Measurements from ENCODE around the gene MMS22L. TPM values are rescaled to one million over a fixed set of nuclear protein-coding genes. Genes with fewer than 3 reads are reported as not detected.

Gene MMS22L
- total and polyA plus RNA-seq, 2 experiments from 2014 or later, result 11.7 to 49.5 TPM

DNA sequence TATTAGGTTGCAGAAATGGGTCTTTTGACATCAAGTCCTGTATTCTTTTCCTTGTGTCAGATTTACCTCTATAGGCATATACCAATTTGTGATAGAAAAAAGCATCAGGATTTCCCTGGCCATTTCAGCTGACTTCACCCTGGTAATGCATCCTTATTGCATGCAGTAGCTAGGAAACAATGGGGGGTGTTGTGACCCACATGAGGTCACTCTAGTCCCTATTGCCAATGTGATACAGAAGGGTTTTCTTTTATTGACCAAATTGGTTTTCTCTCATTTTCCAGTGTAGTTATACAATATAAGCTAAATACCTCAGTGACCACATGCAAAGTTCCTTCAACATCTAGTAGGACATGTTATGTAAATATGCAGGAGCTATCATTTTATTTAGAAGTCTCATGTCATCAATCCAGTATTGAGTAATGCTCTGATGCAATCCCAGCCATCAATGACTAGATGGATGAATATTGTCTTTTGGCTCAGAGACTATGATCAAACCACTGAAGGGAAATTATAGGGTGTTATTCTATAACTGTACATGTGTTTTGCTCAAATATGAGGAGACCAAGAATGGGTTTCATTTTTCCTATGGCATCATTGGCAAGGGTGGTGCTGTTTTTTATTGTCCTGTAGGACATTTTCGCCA is 180.7 kb downstream of the MMS22L start:
- Mint-ChIP-seq H3K9me3 (no peaks in the 10 kb centered on the region), H3K27ac (no peak overlapping the region), H3K4me3 (no peak overlapping the region), H3K27me3 (ENCODE audit: insufficient read depth, low read depth, poor library complexity) (peaks cover 2% of the 10 kb centered on the region), H3K36me3 (ENCODE audit: low read depth) (no peaks in the 10 kb centered on the region), H3K4me1 (peaks cover 6% of the 10 kb centered on the region; the same call in 2 of the 3 replicates)
- no peak overlapping the region for H3K4me2 ChIP-seq
- no peaks in the 10 kb centered on the region for H3F3A ChIP-seq (replicated peaks; ENCODE audit: low read depth)
- H2AFZ ChIP-seq, result no peak overlapping the region
- H3K79me2 ChIP-seq (replicated peaks; ENCODE audit: insufficient read depth), result no peaks in the 10 kb centered on the region
- H3K4me3 ChIP-seq, result no peak overlapping the region
- H3K27me3 ChIP-seq (ENCODE audit: insufficient read depth), result no peaks in the 10 kb centered on the region
- H3K36me3 ChIP-seq (ENCODE audit: insufficient read depth), result no peaks in the 10 kb centered on the region
- no peaks in the 10 kb centered on the region for H3K9me2 ChIP-seq (ENCODE audit: insufficient read depth)
- no peak for TF ChIP-seq EZH2phosphoT487 (IDR thresholded peaks at IDR 0.05; ENCODE audit: unreplicated experiment)
- TF ChIP-seq EZH2 (IDR thresholded peaks at IDR 0.05; ENCODE audit: low read depth, unreplicated experiment), result no peak
- no peak for TF ChIP-seq CREB1 (CRISPR knock-in tag; IDR thresholded peaks at IDR 0.05; ENCODE audit: low read depth)
- TF ChIP-seq, protein P1, sequence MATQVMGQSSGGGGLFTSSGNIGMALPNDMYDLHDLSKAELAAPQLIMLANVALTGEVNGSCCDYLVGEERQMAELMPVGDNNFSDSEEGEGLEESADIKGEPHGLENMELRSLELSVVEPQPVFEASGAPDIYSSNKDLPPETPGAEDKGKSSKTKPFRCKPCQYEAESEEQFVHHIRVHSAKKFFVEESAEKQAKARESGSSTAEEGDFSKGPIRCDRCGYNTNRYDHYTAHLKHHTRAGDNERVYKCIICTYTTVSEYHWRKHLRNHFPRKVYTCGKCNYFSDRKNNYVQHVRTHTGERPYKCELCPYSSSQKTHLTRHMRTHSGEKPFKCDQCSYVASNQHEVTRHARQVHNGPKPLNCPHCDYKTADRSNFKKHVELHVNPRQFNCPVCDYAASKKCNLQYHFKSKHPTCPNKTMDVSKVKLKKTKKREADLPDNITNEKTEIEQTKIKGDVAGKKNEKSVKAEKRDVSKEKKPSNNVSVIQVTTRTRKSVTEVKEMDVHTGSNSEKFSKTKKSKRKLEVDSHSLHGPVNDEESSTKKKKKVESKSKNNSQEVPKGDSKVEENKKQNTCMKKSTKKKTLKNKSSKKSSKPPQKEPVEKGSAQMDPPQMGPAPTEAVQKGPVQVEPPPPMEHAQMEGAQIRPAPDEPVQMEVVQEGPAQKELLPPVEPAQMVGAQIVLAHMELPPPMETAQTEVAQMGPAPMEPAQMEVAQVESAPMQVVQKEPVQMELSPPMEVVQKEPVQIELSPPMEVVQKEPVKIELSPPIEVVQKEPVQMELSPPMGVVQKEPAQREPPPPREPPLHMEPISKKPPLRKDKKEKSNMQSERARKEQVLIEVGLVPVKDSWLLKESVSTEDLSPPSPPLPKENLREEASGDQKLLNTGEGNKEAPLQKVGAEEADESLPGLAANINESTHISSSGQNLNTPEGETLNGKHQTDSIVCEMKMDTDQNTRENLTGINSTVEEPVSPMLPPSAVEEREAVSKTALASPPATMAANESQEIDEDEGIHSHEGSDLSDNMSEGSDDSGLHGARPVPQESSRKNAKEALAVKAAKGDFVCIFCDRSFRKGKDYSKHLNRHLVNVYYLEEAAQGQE (IDR thresholded peaks at IDR 0.05; ENCODE audit: unreplicated experiment), result no peak
- TF ChIP-seq, protein P2, sequence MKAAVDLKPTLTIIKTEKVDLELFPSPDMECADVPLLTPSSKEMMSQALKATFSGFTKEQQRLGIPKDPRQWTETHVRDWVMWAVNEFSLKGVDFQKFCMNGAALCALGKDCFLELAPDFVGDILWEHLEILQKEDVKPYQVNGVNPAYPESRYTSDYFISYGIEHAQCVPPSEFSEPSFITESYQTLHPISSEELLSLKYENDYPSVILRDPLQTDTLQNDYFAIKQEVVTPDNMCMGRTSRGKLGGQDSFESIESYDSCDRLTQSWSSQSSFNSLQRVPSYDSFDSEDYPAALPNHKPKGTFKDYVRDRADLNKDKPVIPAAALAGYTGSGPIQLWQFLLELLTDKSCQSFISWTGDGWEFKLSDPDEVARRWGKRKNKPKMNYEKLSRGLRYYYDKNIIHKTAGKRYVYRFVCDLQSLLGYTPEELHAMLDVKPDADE (IDR thresholded peaks at IDR 0.05), result no peak
- no peak for TF ChIP-seq POLR2AphosphoS5 (IDR thresholded peaks at IDR 0.05; ENCODE audit: low read depth)
- TF ChIP-seq, protein P3, sequence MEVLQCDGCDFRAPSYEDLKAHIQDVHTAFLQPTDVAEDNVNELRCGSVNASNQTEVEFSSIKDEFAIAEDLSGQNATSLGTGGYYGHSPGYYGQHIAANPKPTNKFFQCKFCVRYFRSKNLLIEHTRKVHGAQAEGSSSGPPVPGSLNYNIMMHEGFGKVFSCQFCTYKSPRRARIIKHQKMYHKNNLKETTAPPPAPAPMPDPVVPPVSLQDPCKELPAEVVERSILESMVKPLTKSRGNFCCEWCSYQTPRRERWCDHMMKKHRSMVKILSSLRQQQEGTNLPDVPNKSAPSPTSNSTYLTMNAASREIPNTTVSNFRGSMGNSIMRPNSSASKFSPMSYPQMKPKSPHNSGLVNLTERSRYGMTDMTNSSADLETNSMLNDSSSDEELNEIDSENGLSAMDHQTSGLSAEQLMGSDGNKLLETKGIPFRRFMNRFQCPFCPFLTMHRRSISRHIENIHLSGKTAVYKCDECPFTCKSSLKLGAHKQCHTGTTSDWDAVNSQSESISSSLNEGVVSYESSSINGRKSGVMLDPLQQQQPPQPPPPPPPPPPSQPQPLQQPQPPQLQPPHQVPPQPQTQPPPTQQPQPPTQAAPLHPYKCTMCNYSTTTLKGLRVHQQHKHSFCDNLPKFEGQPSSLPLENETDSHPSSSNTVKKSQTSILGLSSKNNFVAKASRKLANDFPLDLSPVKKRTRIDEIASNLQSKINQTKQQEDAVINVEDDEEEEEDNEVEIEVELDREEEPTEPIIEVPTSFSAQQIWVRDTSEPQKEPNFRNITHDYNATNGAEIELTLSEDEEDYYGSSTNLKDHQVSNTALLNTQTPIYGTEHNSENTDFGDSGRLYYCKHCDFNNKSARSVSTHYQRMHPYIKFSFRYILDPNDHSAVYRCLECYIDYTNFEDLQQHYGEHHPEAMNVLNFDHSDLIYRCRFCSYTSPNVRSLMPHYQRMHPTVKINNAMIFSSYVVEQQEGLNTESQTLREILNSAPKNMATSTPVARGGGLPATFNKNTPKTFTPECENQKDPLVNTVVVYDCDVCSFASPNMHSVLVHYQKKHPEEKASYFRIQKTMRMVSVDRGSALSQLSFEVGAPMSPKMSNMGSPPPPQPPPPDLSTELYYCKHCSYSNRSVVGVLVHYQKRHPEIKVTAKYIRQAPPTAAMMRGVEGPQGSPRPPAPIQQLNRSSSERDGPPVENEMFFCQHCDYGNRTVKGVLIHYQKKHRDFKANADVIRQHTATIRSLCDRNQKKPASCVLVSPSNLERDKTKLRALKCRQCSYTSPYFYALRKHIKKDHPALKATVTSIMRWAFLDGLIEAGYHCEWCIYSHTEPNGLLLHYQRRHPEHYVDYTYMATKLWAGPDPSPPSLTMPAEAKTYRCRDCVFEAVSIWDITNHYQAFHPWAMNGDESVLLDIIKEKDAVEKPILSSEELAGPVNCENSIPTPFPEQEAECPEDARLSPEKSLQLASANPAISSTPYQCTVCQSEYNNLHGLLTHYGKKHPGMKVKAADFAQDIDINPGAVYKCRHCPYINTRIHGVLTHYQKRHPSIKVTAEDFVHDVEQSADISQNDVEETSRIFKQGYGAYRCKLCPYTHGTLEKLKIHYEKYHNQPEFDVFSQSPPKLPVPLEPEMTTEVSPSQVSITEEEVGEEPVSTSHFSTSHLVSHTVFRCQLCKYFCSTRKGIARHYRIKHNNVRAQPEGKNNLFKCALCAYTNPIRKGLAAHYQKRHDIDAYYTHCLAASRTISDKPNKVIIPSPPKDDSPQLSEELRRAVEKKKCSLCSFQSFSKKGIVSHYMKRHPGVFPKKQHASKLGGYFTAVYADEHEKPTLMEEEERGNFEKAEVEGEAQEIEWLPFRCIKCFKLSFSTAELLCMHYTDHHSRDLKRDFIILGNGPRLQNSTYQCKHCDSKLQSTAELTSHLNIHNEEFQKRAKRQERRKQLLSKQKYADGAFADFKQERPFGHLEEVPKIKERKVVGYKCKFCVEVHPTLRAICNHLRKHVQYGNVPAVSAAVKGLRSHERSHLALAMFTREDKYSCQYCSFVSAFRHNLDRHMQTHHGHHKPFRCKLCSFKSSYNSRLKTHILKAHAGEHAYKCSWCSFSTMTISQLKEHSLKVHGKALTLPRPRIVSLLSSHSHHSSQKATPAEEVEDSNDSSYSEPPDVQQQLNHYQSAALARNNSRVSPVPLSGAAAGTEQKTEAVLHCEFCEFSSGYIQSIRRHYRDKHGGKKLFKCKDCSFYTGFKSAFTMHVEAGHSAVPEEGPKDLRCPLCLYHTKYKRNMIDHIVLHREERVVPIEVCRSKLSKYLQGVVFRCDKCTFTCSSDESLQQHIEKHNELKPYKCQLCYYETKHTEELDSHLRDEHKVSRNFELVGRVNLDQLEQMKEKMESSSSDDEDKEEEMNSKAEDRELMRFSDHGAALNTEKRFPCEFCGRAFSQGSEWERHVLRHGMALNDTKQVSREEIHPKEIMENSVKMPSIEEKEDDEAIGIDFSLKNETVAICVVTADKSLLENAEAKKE (CRISPR knock-in tag; IDR thresholded peaks at IDR 0.05), result no peak
- TF ChIP-seq ZNF114 (CRISPR knock-in tag; IDR thresholded peaks at IDR 0.05), result no peak
- TF ChIP-seq STAT1 (IDR thresholded peaks at IDR 0.05; ENCODE audit: unreplicated experiment), result no peak
- TF ChIP-seq ZNF331 (CRISPR knock-in tag; IDR thresholded peaks at IDR 0.05; ENCODE audit: low read depth), result no peak
- TF ChIP-seq, protein P4, sequence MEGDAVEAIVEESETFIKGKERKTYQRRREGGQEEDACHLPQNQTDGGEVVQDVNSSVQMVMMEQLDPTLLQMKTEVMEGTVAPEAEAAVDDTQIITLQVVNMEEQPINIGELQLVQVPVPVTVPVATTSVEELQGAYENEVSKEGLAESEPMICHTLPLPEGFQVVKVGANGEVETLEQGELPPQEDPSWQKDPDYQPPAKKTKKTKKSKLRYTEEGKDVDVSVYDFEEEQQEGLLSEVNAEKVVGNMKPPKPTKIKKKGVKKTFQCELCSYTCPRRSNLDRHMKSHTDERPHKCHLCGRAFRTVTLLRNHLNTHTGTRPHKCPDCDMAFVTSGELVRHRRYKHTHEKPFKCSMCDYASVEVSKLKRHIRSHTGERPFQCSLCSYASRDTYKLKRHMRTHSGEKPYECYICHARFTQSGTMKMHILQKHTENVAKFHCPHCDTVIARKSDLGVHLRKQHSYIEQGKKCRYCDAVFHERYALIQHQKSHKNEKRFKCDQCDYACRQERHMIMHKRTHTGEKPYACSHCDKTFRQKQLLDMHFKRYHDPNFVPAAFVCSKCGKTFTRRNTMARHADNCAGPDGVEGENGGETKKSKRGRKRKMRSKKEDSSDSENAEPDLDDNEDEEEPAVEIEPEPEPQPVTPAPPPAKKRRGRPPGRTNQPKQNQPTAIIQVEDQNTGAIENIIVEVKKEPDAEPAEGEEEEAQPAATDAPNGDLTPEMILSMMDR (conservative IDR thresholded peaks at IDR 0.05; ENCODE audit: low read depth in 2 of 2), result no peak
- no peak for TF ChIP-seq JUNB (IDR thresholded peaks at IDR 0.05; ENCODE audit: unreplicated experiment)
- TF ChIP-seq NANOG (IDR thresholded peaks at IDR 0.05; ENCODE audit: borderline replicate concordance), result no peak
- ATAC-seq (no peak), DNase-seq (ENCODE audit: low spot score) (no peak)
- no peaks in the 10 kb centered on the region for H4K20me1 ChIP-seq (replicated peaks; ENCODE audit: insufficient read depth)
- H3K27ac ChIP-seq (ENCODE audit: low read depth), result no peak overlapping the region
- H3K4me1 ChIP-seq (ENCODE audit: insufficient read depth), result no peaks in the 10 kb centered on the region

All from GM23338 (cell line).